ENCODE measurements around the gene FAM32A. TPM values are rescaled to one million over a fixed set of nuclear protein-coding genes. Genes with fewer than 3 reads are reported as not detected.

FAM32A gene
- total RNA-seq, 5 donors from 2014 or later (not counting 1 experiment from before 2014, with no cell fraction given), result 42.1 to 60.6 (median 53.3) TPM

DNA sequence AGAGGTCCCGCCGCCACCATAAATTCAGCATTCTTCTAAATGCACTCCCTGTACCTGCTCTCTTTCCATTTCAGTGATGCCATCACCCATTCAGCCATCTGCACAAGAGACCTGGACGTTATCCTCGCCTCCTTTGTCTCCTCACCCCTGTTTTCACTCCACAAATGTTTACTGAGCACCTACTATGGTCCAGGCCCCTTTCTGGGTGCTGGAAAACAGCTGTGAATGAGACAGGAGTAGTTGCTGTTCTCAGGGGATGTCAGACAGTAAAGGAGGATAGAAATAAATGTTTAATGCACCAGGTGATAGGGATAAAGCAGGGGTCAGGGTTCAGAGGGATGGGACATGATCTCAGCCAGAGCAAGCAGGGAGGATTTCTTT is 15.8 kb downstream of the FAM32A start:
- CTCF ChIA-PET, result interaction anchor here in 1 of 2 donors (0.8 kb wide), 1 partner anchor 16 kb away, joined by 3 read pairs; the partner anchor contains the start of gene FAM32A

DNA sequence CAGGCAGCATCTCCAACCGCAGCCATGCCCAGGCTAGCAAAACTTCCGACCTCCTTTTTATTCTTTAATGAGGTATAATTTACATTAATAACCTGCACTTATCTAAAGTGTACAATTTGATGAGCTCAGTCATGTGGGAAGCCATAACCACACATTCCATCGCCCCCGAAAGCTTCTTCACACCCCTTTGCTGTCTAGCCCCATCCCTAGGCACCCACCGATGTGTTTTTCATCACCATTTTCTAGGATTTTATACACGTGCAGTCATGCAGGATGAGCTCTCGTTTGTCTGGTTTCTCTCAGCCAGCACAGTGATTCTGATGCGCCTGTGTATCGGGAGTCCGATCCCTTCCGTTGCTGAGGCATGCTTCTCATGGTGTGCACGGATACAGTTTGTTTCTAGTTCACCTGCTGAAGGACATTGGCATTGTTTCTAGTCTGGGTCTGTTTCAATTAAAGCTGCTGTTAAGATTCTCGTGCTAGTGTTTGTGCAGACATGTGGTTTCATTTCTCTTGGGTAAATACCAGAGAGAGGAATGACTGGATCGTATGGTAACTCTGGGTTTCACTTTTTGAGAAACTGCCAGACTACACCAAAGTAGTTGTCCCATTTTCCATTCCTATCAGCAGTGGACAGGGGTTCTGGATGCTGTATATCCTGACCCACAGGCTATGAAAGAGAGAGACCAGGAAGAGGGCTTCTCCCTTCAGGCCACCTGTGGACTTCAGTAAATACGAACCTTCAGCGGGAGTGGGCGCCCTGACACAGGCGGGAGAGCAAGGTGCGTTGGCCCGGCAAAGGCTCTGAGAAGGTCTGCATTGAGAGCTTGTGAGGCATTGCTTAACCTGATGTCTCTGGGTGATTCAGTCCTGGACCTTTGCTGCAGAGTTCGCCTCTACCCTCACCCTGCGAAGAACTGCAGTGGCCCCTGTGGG is 17.4 kb downstream of the FAM32A start:
- H3K9me3 Mint-ChIP-seq, result no peaks in the 10 kb centered on the region
- no peak overlapping the region for H3K4me3 ChIP-seq (ENCODE audit: control insufficient read depth in 1 of 2, extremely low read depth in 1 of 2, low read length in 1 of 2)
- ChIA-PET CTCF (no interaction called here), POLR2A (interaction anchor here in 1 of 2 donors (0.6 kb wide), 1 partner anchor 16 kb away, joined by 3 read pairs; no protein-coding TSS in a partner anchor)
- H3K4me3 Mint-ChIP-seq, result no peak overlapping the region
- H3K4me1 ChIP-seq (ENCODE audit: control insufficient read depth in 1 of 2, extremely low read depth in 1 of 2, insufficient read depth in 2 of 2, low read length in 2 of 2), result peaks cover 20 to 49% of the 10 kb centered on the region in 2 experiments
- H3K36me3 Mint-ChIP-seq, result peaks cover 25% of the 10 kb centered on the region
- no peaks in the 10 kb centered on the region for H3K27me3 ChIP-seq (replicated peaks in 1 of 2; ENCODE audit: control insufficient read depth in 2 of 2, extremely low read depth in 1 of 2, insufficient read depth in 2 of 2, low read length in 1 of 2)
- H3K4me1 Mint-ChIP-seq, result peaks cover 50 to 57% (median 53%) of the 10 kb centered on the region in 3 donors
- ATAC-seq (replicated peaks in 1 of 4) (no peak), DNase-seq (no peak)
- H3K36me3 ChIP-seq (ENCODE audit: control insufficient read depth in 2 of 2, extremely low read depth in 1 of 2, insufficient read depth in 1 of 2, low read length in 1 of 2), result peaks cover 19 to 61% of the 10 kb centered on the region in 2 donors
- 85% methylated on average over 10 of the region's 22 CpGs for WGBS (ENCODE audit: insufficient coverage)
- H3K27ac ChIP-seq (ENCODE audit: low read length), result no peak overlapping the region
- no peaks in the 10 kb centered on the region for H3K27me3 Mint-ChIP-seq
- H3K9me3 ChIP-seq, result no peaks in the 10 kb centered on the region
- H3K27ac Mint-ChIP-seq, result peak overlapping the region in 1 of 2 donors; percentile 31

More for the DNA sequence above, 15.8 kb downstream of the FAM32A start:
- no peaks in the 10 kb centered on the region for H3K9me3 Mint-ChIP-seq
- ATAC-seq (replicated peaks in 1 of 4), result no peak
- no peaks in the 10 kb centered on the region for H3K9me3 ChIP-seq
- POLR2A ChIA-PET, result interaction anchor here in 1 of 2 donors (0.6 kb wide), 1 partner anchor 59 kb away, joined by 3 read pairs; no protein-coding TSS in a partner anchor
- peaks cover 27 to 45% of the 10 kb centered on the region in 2 experiments for H3K4me1 ChIP-seq (ENCODE audit: control insufficient read depth in 1 of 2, extremely low read depth in 1 of 2, insufficient read depth in 2 of 2, low read length in 2 of 2)
- WGBS (ENCODE audit: insufficient coverage), result 95% methylated on average over 2 of the region's 4 CpGs
- peaks cover 21% of the 10 kb centered on the region for H3K36me3 Mint-ChIP-seq
- no peak overlapping the region for H3K27ac ChIP-seq (ENCODE audit: low read length)
- DNase-seq, result no peak
- H3K27ac Mint-ChIP-seq, result peak overlapping the region in 1 of 2 donors; percentile 71
- H3K27me3 ChIP-seq (replicated peaks in 1 of 2; ENCODE audit: control insufficient read depth in 2 of 2, extremely low read depth in 1 of 2, insufficient read depth in 2 of 2, low read length in 1 of 2), result no peaks in the 10 kb centered on the region
- H3K4me3 ChIP-seq (ENCODE audit: control insufficient read depth in 1 of 2, extremely low read depth in 1 of 2, low read length in 1 of 2), result no peak overlapping the region
- H3K4me1 Mint-ChIP-seq, result peaks cover 48 to 52% (median 51%) of the 10 kb centered on the region in 3 donors
- H3K27me3 Mint-ChIP-seq, result no peaks in the 10 kb centered on the region
- H3K36me3 ChIP-seq (ENCODE audit: control insufficient read depth in 2 of 2, extremely low read depth in 1 of 2, insufficient read depth in 1 of 2, low read length in 1 of 2), result peaks cover 19 to 55% of the 10 kb centered on the region in 2 donors
- H3K4me3 Mint-ChIP-seq, result peak overlapping the region in 2 of 3 donors; percentile 46 to 58

DNA sequence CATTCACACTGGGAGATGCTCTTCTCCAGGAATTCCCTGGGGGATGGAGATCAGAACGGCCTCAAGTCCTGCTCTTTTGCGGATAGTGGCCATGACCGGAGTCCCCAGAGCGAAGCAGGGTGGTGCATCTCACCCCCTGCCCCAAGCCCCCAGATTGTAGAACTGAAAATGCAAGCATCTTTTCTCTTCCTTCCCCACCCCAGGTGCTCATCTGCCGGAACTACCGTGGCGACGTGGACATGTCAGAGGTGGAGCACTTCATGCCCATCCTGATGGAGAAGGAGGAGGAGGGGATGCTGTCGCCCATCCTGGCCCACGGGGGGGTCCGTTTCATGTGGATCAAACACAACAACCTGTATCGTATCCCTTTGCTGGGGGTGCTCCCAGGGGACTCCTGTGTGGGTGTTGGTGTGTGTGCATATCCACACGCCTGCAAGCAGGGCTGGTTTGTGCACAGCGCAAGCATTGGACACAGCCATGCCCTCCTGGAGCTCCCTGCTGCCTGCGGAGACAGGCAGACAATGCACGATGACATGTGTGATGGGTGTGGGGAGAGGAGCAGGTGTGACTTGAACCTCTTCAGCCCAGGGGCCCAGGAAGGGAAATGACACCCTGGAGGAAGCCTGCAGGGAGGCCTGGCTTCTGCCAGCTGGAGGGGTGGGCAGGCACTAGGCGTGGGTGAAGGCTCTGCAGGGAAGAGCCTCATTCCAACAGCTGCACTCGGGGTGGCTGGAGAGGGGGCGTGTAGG is 18.2 kb downstream of the FAM32A start:
- DNase-seq, result no peak
- no peak overlapping the region for H3K4me3 ChIP-seq (ENCODE audit: control insufficient read depth in 1 of 2, extremely low read depth in 1 of 2, low read length in 1 of 2)
- H3K27ac ChIP-seq (ENCODE audit: low read length), result no peak overlapping the region
- ChIA-PET POLR2A (no interaction called here), CTCF (no interaction called here)
- no peak overlapping the region for H3K27ac Mint-ChIP-seq
- H3K4me1 ChIP-seq (ENCODE audit: control insufficient read depth in 1 of 2, extremely low read depth in 1 of 2, insufficient read depth in 2 of 2, low read length in 2 of 2), result peaks cover 25 to 49% of the 10 kb centered on the region in 2 experiments
- H3K36me3 Mint-ChIP-seq, result peaks cover 29% of the 10 kb centered on the region
- H3K4me1 Mint-ChIP-seq, result peaks cover 51 to 62% (median 58%) of the 10 kb centered on the region in 3 donors
- no peak overlapping the region for H3K4me3 Mint-ChIP-seq
- H3K27me3 ChIP-seq (replicated peaks in 1 of 2; ENCODE audit: control insufficient read depth in 2 of 2, extremely low read depth in 1 of 2, insufficient read depth in 2 of 2, low read length in 1 of 2), result no peaks in the 10 kb centered on the region
- H3K9me3 ChIP-seq, result no peaks in the 10 kb centered on the region
- WGBS (ENCODE audit: insufficient coverage), result 88% methylated on average over 9 of the region's 19 CpGs
- H3K36me3 ChIP-seq (ENCODE audit: control insufficient read depth in 2 of 2, extremely low read depth in 1 of 2, insufficient read depth in 1 of 2, low read length in 1 of 2), result peaks cover 19 to 66% of the 10 kb centered on the region in 2 donors
- no peaks in the 10 kb centered on the region for H3K27me3 Mint-ChIP-seq
- H3K9me3 Mint-ChIP-seq, result no peaks in the 10 kb centered on the region
- no peak for ATAC-seq (replicated peaks in 1 of 4)

GRCh38 chr19:16204005-16204294 is 18.7 kb downstream of the FAM32A start:
- Histone ChIP-seq H3K4me1 (ENCODE audit: control insufficient read depth in 1 of 2, extremely low read depth in 1 of 2, insufficient read depth in 2 of 2, low read length in 2 of 2) (peaks cover 27 to 49% of the 10 kb centered on the region in 2 experiments), H3K27me3 (replicated peaks in 1 of 2; ENCODE audit: control insufficient read depth in 2 of 2, extremely low read depth in 1 of 2, insufficient read depth in 2 of 2, low read length in 1 of 2) (no peaks in the 10 kb centered on the region), H3K36me3 (ENCODE audit: control insufficient read depth in 2 of 2, extremely low read depth in 1 of 2, insufficient read depth in 1 of 2, low read length in 1 of 2) (peaks cover 19 to 72% of the 10 kb centered on the region in 2 donors), H3K4me3 (ENCODE audit: control insufficient read depth in 1 of 2, extremely low read depth in 1 of 2, low read length in 1 of 2) (no peak overlapping the region), H3K9me3 (no peaks in the 10 kb centered on the region), H3K27ac (ENCODE audit: low read length) (no peak overlapping the region)
- Mint-ChIP-seq H3K9me3 (no peaks in the 10 kb centered on the region), H3K27ac (no peak overlapping the region), H3K27me3 (no peaks in the 10 kb centered on the region), H3K4me3 (no peak overlapping the region), H3K36me3 (peaks cover 30% of the 10 kb centered on the region), H3K4me1 (peaks cover 48 to 60% (median 56%) of the 10 kb centered on the region in 3 donors)
- DNase-seq, result no peak
- CTCF ChIA-PET, result no interaction called here
- POLR2A ChIA-PET, result no interaction called here
- WGBS (ENCODE audit: insufficient coverage), result 89% methylated on average over 3 of the region's 5 CpGs
- ATAC-seq (replicated peaks in 1 of 4), result no peak

DNA sequence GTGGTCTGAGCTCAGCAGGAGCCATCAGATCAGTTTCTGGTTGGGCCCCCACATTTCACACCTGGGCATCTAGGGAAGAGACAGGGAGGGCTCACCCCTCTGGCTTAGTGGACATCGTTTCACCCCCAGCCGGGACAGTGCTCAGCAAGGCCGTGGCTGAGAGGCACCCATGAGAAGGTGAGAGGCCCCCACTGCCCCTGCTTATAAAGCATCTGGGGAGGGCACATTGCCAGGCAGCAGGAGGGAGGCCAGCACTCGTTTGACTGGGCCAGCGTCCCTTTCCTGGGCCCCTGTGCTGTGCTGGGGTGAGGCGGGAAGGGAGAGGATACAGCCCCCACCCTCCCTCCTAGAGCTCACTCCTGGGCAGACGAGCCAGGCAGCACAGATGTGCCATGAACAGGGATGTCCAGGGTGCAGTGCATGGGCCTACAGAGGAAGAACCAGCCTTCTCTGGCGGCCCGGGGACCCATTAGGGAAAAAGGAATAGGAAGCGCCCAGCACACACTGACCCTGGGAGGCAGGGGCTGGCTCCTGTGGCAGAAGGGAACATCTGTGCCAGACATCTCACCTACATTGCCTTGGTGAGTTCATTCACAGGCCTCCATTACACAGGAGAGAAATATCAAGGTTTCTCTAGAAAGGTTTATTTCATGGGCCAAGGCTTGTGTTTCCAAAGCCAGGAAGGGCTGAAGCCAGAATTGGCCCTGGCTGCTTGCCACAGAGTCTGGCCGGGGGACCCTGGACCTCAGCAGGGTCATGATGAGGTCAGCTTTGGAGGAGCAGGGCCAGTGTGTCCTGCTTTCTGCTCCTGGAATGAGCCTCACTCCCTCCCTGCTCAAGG is 20.2 kb downstream of the FAM32A start:
- POLR2A ChIA-PET, result no interaction called here
- ATAC-seq (replicated peaks in 1 of 4) (no peak), DNase-seq (no peak)
- CTCF ChIA-PET, result no interaction called here
- H3K4me1 Mint-ChIP-seq, result peaks cover 51 to 60% (median 56%) of the 10 kb centered on the region in 3 donors
- H3K4me3 Mint-ChIP-seq, result no peak overlapping the region
- 97% methylated on average over 6 of the region's 11 CpGs for WGBS (ENCODE audit: insufficient coverage)
- H3K27me3 ChIP-seq (replicated peaks in 1 of 2; ENCODE audit: control insufficient read depth in 2 of 2, extremely low read depth in 1 of 2, insufficient read depth in 2 of 2, low read length in 1 of 2), result no peaks in the 10 kb centered on the region
- H3K36me3 ChIP-seq (ENCODE audit: control insufficient read depth in 2 of 2, extremely low read depth in 1 of 2, insufficient read depth in 1 of 2, low read length in 1 of 2), result peaks cover 19 to 81% of the 10 kb centered on the region in 2 donors
- no peaks in the 10 kb centered on the region for H3K27me3 Mint-ChIP-seq
- H3K36me3 Mint-ChIP-seq, result peaks cover 44% of the 10 kb centered on the region
- peaks cover 17 to 38% of the 10 kb centered on the region in 2 experiments for H3K4me1 ChIP-seq (ENCODE audit: control insufficient read depth in 1 of 2, extremely low read depth in 1 of 2, insufficient read depth in 2 of 2, low read length in 2 of 2)
- no peaks in the 10 kb centered on the region for H3K9me3 Mint-ChIP-seq
- H3K27ac Mint-ChIP-seq, result no peak overlapping the region
- no peak overlapping the region for H3K4me3 ChIP-seq (ENCODE audit: control insufficient read depth in 1 of 2, extremely low read depth in 1 of 2, low read length in 1 of 2)
- no peak overlapping the region for H3K27ac ChIP-seq (ENCODE audit: low read length)
- H3K9me3 ChIP-seq, result no peaks in the 10 kb centered on the region
